GM18499 (cell line): ENCODE measurements around the gene DOCK10.

Experiments
- ATAC-seq: cut with Tn5 transposase; IDR thresholded peaks from one replicate; pipeline ENCODE4 v1.9.1; 2021; ENCODE audit warnings: moderate number of reproducible peaks; ENCODE audit not compliant: insufficient read depth, unreplicated experiment

DOCK10 gene

DNA sequence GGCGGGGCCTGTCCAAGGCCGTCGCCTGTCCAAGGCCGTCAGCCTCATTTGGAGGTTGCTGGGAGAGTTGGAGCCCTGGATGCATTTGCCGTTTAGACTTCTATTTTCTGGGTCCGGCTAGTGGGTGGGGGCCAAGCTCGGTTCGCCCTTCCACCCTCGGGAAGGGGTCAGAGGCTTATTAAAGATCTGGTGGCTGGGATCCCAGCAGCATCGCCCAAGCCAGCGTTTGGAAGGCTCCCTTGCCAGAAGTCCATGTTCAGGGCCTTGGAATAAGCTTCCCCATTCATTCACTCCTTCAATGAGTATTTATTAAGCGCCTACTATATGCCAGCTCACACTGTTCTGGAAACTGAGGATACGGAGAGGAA is 516 bp upstream of the DOCK10 start:
- no peak for ATAC-seq

DNA sequence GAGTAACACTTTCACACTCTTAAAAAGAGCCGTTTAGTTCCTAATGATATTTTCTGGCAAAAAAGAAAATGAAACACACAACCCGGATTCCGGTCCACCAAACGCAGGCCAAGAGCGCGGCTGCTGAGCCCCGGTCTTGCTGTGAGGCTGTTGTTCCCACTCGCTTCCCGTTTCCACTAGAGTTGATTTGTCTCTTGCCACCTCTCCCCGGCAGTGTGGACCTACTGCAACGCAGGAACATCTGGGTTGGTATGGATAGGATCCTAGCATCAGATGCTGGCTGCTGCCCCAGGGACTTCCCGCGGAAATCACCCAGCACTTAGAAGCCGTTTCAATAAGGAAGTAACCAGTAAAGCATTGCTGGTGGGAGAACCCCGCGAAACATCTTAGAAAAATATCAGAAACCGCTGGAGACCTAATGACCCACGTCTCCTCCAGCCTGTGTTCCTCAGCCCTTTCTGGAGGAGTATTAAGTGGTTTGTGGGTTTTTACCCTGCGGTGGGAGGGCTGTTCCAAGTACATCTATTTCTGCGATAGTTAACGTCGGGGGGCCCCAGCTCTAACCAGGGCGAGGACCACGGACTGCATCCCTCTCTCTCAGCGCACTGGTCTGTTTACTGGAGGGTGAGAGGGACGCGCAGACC is 939 bp downstream of the DOCK10 start:
- ATAC-seq = peak; percentile 56

DNA sequence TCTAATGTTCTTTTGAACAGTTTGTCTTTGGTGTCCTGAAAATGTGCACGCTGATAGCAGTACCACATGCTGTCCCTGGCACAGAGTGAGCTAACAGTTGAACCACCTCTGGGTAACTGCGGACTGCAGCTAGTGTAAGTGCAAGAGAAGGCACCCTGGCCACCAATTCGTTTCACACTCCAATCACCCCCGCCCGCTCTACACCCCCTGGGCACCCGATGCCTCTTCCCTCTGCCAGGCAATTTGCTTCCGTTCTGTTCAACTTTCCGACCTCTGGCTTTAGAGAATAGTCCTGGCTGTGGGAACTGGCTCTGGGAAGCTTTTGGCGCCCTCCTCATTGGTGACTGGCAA is 1.4 kb downstream of the DOCK10 start:
- ATAC-seq = peak; percentile 11

DNA sequence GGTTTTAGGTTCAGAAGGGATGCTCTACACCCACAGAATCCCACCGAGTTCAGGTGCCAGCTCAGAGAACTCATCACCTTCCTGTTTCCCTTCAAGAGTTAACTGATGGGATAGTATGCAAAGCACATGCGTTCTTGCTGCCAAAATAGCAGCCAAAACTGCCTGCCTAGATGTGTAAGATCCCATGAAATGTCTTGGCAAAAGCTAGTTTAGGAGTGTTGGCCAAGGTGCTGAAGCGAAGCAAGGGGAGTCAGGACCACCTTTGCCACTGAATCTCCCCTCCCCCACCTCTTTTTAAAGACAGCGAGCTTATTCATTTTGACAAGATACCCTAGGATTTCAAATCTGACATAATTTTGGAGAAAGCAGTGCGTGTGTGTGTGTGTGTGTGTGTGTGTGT is 2.1 kb downstream of the DOCK10 start:
- ATAC-seq = no peak

GRCh38 chr2:225038231-225038523 is 4.1 kb downstream of the DOCK10 start:
- no peak for ATAC-seq

DNA sequence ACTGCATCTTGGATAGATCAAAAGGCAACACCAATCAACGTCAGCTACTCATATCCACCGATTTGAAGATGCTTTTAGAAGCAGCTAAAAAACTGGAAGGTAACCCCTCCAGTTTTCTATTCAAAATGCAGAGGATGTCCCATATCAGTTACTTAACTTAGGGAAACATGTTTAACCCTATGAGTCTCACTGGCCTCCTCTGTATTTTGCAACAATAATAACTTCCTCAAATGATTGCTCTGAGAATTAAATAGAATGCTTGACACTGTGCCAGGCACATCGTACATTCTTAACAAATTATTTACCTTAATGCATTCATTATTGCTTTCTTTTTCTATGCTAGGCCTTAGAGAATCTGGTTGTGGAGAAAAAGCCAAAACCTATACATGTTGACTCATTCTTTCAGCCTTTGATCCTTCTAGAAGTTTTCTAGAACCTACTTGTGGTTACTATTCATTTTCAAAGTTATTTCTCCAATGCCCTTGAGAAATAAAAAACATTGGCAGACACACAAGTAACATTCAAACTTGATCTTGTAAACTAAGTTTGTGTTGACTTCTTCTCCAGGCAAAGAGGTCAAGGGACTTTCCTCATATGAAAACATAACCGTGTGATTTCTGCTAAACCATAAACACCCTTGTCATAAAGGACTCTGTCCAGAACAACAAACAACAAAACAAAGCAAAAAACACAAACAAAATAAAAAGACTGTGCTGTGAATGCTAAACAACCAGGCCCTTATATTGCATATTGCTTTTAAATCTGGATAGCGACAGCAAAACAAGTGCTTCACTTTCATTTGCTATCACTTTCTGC is 4.6 kb downstream of the DOCK10 start:
- no peak for ATAC-seq

GRCh38 chr2:225036431-225036830 is 5.8 kb downstream of the DOCK10 start:
- no peak for ATAC-seq

DNA sequence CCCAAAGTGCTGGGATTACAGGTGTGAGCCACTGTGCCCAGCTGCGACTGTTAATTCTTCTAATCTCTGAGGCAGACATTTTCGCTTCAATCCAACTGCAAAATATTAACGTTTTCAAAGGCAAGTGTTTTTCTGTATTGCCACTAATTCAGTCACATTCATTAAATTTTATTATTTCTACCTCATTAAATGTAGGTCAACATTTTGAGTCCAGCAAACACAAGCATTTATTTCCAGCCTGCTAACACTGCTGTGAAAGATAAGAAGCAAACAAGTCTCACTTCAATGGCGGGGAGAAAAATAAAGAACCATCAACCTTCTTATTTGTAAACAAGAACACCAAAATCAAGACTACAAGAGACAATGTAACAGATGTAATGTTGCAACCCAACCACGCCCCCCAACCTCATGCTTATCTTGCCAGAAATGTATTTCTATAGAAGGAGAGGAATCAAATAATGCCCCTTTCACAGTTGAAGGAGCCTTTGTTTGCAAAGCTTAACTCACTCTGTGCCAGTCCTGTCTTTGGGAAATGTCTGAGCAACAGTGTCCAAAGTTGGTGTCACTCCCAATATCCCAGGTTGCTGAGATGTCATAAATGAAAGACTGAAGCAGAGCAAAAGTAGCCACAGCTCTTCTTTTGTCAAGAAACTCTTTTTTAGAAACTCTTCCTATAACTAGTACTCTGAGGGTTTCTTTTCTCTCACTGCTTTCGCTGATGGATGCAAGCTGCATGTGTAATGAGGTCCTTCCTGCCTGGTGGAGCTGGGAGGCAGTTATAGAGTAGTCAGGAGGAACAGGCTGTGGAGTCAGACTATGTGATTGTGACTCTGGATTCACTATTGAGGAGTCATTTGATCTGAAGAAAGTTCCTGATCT is 8.6 kb downstream of the DOCK10 start:
- ATAC-seq = no peak

- no peak for ATAC-seq
Observed at GRCh38 chr2:225032246-225032645, 10.0 kb downstream of the DOCK10 start.

DNA sequence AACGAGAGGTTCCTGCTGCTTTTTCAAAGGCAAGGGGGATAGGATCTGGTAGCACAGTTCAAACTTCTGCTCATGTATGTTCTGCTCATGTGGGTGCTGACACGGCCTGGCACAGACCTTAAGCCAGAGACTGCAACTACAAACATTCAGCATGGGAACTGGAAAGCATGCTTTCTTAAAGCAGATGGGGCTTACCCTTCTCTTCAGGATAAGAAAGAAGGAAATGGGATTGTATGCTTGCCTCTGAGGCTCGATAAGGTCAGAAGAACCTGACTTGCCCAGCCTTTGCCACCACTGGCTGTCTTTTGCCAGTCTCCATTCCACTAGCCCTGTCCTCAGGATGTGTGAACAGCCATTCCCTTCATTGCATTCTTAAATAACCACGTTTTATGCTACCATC is 10.7 kb downstream of the DOCK10 start:
- no peak for ATAC-seq

DNA sequence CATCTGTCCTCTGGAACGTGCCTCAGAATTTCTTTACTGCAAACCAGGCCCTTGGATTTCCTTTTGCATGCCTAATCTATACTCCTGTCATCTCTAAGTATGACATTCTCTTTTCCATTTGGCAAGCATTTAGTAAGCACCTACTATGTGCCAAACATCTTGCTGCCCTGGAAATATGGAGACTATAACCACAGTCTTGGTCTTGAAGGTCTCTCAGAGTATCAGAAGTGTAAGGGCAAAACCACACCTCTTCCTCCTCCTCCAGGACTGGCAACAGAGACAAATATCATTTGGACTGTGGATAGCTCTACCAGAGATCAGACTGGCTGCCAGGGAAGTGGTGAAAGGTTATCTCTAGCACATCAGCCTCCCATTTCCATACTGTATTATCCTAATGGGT is 11.4 kb downstream of the DOCK10 start:
- ATAC-seq = no peak

DNA sequence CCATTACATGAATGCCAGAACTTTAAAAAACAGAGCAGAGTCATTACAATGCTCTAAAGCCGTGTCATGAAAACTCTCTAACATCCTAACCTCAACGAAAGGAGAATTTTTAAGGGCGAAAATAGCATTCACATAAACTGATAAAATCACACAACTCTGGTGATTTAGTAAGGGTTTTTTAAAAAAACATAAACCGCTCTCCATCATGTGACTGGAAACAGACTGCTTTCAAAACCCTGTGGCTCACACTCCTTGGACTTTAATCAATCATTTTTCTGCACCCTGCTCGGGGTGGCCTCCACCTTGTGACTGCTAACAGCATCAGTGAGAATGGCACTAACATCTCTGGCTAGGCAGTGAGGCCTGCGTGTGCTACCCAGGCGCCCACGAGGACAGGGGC is 12.1 kb downstream of the DOCK10 start:
- ATAC-seq = no peak

- no peak for ATAC-seq
Observed at GRCh38 chr2:225028572-225028971, 13.7 kb downstream of the DOCK10 start.

DNA sequence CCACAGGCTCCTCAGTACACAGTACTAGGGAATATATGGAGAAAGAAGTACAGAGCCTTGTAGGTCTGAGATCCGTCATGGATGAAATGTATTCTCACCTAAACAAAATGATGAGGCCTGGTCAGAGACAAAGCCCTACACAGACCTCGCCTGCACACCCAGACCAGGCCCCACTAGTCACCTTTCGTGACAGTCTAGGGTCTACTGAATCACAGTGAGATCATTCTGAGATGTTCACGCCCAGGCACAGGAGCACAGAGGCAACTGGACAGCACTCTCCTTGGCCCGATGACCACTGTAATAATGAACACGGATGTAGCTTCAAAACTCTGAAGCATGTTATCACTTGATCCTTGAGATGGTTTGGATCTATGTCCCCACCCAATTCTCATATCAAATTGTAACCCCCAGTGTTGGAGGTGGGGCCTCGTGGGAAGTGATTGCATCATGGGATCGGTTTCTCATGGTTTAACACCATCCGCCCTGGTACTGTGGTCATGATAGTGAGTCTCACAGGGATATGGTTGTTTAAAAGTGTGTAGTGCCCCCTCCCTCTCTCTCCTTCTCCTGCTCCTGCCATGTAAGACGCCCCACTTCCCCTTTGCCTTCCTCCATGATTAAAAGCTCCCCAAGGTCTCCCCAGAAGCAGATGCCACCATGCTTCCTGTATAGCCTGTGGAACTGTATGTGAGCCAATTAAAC is 15.1 kb downstream of the DOCK10 start:
- no peak for ATAC-seq

DNA sequence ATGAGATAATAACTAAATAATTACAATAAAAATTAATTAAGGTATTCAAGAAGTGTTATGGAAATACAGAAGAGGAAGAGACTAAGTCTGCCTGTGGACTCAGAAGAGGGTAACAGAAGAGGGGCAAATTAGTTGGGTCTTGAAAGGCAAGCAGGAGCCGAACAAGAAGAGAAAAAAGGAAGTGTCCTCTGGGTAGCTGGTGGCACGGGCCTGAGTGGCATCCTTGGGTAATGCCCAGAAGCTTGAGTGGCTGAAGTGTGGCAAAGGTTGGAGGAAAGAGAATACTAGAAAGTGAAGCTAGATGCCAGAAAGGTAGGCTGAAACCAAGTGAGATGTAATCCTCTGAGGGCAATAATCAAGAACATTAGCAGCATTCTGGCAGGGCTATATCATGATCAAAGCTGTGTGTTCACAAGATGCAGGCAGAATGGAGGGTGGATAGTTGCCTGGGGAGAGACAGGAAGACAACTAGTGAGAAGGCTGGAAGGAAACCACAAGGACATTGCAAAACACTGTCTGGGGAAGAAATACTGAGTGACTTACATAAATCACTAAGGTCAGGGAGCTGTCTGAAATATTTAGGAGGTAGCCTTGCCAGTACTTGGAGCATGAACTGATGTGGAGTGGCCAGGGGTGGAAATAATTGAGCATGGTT is 16.2 kb downstream of the DOCK10 start:
- no peak for ATAC-seq

DNA sequence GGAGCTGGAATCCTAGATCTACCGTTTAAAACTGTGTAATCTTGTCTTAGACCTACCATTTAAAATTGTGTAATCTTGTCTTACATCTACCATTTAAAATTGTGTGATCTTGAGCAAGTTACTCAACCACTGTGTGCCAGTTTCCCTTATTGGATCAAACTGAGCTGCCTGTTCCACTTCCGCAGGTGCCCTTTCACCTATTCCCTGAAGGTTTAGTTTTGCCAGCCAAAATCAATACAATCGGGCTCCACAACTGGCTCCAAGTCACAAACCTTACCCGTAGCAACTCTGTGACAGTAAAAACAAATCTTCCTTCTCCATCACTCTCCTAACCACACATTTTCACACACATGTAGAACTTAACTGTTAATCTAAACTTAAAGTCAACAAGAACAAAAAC is 20.1 kb downstream of the DOCK10 start:
- no peak for ATAC-seq

DNA sequence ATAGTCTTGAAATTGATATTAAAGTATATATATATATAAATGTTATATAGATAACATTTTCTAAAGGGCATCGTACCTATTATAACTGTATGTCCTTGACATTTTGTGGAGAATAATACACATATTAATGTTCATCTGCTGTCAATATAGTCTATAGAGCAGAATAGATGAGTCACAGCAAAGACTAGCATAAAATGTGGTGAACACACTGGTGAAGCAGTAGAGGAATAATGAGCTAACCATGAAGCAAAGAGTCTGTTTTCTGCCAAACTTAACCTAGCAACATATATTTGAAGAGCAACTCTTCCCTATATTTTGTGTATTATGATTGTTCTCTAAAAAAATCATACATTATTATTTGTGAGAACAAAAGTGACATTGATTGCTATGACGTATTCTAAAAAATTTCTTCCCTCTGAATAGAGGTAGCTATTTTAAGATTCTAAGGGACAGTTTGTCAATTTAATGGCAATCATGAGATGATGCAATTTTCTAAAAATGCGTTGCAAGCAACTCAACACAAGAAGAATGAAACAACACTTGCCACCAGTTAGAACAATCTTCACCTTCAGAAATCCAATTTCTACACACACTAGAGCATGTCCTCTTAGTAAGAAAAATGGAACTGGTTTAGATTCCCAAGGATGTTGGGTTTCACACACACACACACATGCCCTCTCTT is 22.0 kb downstream of the DOCK10 start:
- no peak for ATAC-seq

DNA sequence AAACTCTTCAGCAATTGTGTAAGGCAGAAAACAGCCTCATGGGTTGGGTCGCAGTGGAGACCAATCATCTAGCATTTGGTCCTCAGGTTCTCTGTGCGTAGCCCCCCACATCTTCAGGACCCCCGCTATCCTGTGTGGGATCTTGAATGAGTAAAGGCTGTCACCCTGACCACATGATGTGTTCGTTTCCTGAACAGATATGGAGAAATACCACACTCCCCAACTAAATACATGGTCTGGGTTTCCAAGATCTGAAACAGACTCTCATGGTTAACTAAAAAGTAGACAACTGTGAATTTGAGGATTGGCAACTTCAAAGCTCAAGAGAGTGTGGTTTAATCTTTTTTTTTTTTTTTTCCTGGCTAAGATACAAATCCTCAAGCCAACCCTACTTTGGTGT is 23.2 kb downstream of the DOCK10 start:
- ATAC-seq = no peak

GRCh38 chr2:225017713-225018112 is 24.6 kb downstream of the DOCK10 start:
- ATAC-seq = no peak
